Adipocyte (in vitro differentiated cells): ENCODE results near the gene PTCH2.
A peak's percentile ranks its signal among the peaks of the same experiment; 100 is the strongest.
"Not testable (repeated sequence)": the region's sequence is repeated elsewhere in the genome, so short reads cannot be mapped to it uniquely, and the experiment has no call there.

Source experiments
- DNase-seq: peaks from one replicate; pipeline ENCODE4 v3.0.0-alpha.2; 2015; ENCODE audit warnings: low read depth
- H3K27me3 ChIP-seq: replicated peaks from 2 replicates; pipeline ENCODE4 v1.7.0; 2013; ENCODE audit warnings: mild to moderate bottlenecking, low read length, moderate library complexity; ENCODE audit not compliant: control insufficient read depth, insufficient read depth
- H3K36me3 ChIP-seq: 2 replicates; pipeline ENCODE4 v1.7.0; 2013; ENCODE audit warnings: low read length, mild to moderate bottlenecking, moderate library complexity; ENCODE audit not compliant: control insufficient read depth, insufficient read depth, severe bottlenecking
- H3K4me1 ChIP-seq: 2 replicates; pipeline ENCODE4 v1.7.0; 2013; ENCODE audit warnings: mild to moderate bottlenecking, low read length, moderate library complexity; ENCODE audit not compliant: control insufficient read depth, insufficient read depth
- H3K4me3 ChIP-seq: 2 replicates; pipeline ENCODE4 v1.7.0; 2013; ENCODE audit warnings: mild to moderate bottlenecking, low read length, moderate library complexity
- H3K9ac ChIP-seq: 2 replicates; pipeline ENCODE4 v1.7.0; 2013; ENCODE audit warnings: mild to moderate bottlenecking, low read length, moderate library complexity
- H3K9me3 ChIP-seq: 2 replicates; pipeline ENCODE4 v1.7.0; 2013; ENCODE audit warnings: mild to moderate bottlenecking, low read length, moderate library complexity; ENCODE audit not compliant: control insufficient read depth

Gene PTCH2

GRCh38 chr1:44815926-44816325 is 27.1 kb downstream of the PTCH2 start:
- not testable (repeated sequence) for H3K9me3 ChIP-seq, DNase-seq, H3K4me3 ChIP-seq, H3K36me3 ChIP-seq, H3K27me3 ChIP-seq
- H3K9ac ChIP-seq: peak overlapping the region; percentile 53
- peaks cover 38% of the 10 kb centered on the region for H3K4me1 ChIP-seq

- DNase-seq: no peak
- Histone ChIP-seq H3K4me3 (no peak overlapping the region), H3K4me1 (peaks cover 52% of the 10 kb centered on the region), H3K9ac (peak overlapping the region; percentile 85), H3K9me3 (no peaks in the 10 kb centered on the region), H3K36me3 (no peaks in the 10 kb centered on the region), H3K27me3 (no peaks in the 10 kb centered on the region)
Observed at GRCh38 chr1:44812822-44813543, 30.1 kb downstream of the PTCH2 start.

GRCh38 chr1:44811234-44811633 is 31.8 kb downstream of the PTCH2 start:
- no peak for DNase-seq
- Histone ChIP-seq H3K36me3 (no peaks in the 10 kb centered on the region), H3K9me3 (no peaks in the 10 kb centered on the region), H3K27me3 (no peaks in the 10 kb centered on the region), H3K4me1 (peaks cover 70% of the 10 kb centered on the region), H3K9ac (peak overlapping the region; percentile 44), H3K4me3 (peak overlapping the region; percentile 2)

- peaks cover 73% of the 10 kb centered on the region for H3K4me1 ChIP-seq
Observed at GRCh38 chr1:44810762-44811105, 32.3 kb downstream of the PTCH2 start.

GRCh38 chr1:44810101-44810761 is 32.8 kb downstream of the PTCH2 start:
- Histone ChIP-seq H3K4me3 (peak overlapping the region; percentile 80), H3K4me1 (peaks cover 68% of the 10 kb centered on the region), H3K9ac (peak overlapping the region; percentile 93), H3K36me3 (peaks cover 8% of the 10 kb centered on the region), H3K9me3 (no peaks in the 10 kb centered on the region), H3K27me3 (no peaks in the 10 kb centered on the region)
- DNase-seq: peak; percentile 59

More at GRCh38 chr1:44810762-44811105, 32.3 kb downstream of the PTCH2 start:
- H3K27me3 ChIP-seq, H3K9me3 ChIP-seq, H3K36me3 ChIP-seq, DNase-seq: not testable (repeated sequence)
- H3K4me3 ChIP-seq: peak overlapping the region; percentile 80
- H3K9ac ChIP-seq: peak overlapping the region; percentile 93

GRCh38 chr1:44808938-44809917 is 33.8 kb downstream of the PTCH2 start:
- peak overlapping the region; percentile 80 for H3K4me3 ChIP-seq
- peak; percentile 77 for DNase-seq
- peaks cover 62% of the 10 kb centered on the region for H3K4me1 ChIP-seq

GRCh38 chr1:44808063-44808937 is 34.8 kb downstream of the PTCH2 start, which contains the start of gene BTBD19:
Gene BTBD19, plus strand, starts transcription at chr1:44808523. Its CDS starts 298 bp downstream, at chr1:44808821.
- Histone ChIP-seq H3K9me3 (no peaks in the 10 kb centered on the region), H3K4me3 (peak within 1 kb of the TSS; percentile 80), H3K36me3 (peaks cover 24% of the 10 kb centered on the region), H3K9ac (peak within 1 kb of the TSS; percentile 93), H3K27me3 (no peaks in the 10 kb centered on the region), H3K4me1 (peaks cover 62% of the 10 kb centered on the region)
- DNase-seq: peak; percentile 98

More at GRCh38 chr1:44808938-44809917, 33.8 kb downstream of the PTCH2 start:
- Histone ChIP-seq H3K9me3 (no peaks in the 10 kb centered on the region), H3K36me3 (peaks cover 15% of the 10 kb centered on the region), H3K9ac (peak overlapping the region; percentile 93), H3K27me3 (no peaks in the 10 kb centered on the region)

GRCh38 chr1:44807364-44808062 is 35.5 kb downstream of the PTCH2 start:
- peaks cover 69% of the 10 kb centered on the region for H3K4me1 ChIP-seq
- H3K4me3 ChIP-seq: peak overlapping the region; percentile 66
- no peaks in the 10 kb centered on the region for H3K9me3 ChIP-seq
- DNase-seq: peak; percentile 99
- H3K36me3 ChIP-seq: peaks cover 32% of the 10 kb centered on the region
- peak overlapping the region; percentile 93 for H3K9ac ChIP-seq
- H3K27me3 ChIP-seq: no peaks in the 10 kb centered on the region

- Histone ChIP-seq H3K9ac (peak within 1 kb of the TSS; percentile 93), H3K4me1 (peaks cover 72% of the 10 kb centered on the region), H3K36me3 (peaks cover 32% of the 10 kb centered on the region), H3K4me3 (peak within 1 kb of the TSS; percentile 66), H3K27me3 (no peaks in the 10 kb centered on the region), H3K9me3 (no peaks in the 10 kb centered on the region)
- no peak for DNase-seq
Observed at GRCh38 chr1:44806704-44807363, 36.2 kb downstream of the PTCH2 start, which contains the start of gene DYNLT4. Gene DYNLT4, minus strand, starts transcription at chr1:44807351. Its CDS starts 683 bp downstream, at chr1:44806668.
